H1 (cell line): ENCODE measurements around the gene IAH1. TPM values are rescaled to one million over a fixed set of nuclear protein-coding genes. Genes with fewer than 3 reads are reported as not detected.

Experiments
- CTCF ChIA-PET: fragments of 300-600 bp; sonication (Branson Sonifier 250); formaldehyde crosslinking; loops from one replicate; lab custom pipeline; 2021; ENCODE audit not compliant: partially characterized antibody; lab: Charles Lee
- POLR2A ChIA-PET: fragments of 300-600 bp; sonication (Branson Sonifier 250); formaldehyde crosslinking; loops from one replicate; lab custom pipeline; 2021; ENCODE audit warnings: inconsistent platforms; ENCODE audit not compliant: partially characterized antibody; lab: Charles Lee
- DNase-seq, 2 experiments: peaks; one replicate each; pipeline versions ENCODE4 v3.0.0 to v3.0.0-alpha.2; 2010 to 2022; ENCODE audit warnings: low spot score in 2 of 2, low read depth in 1 of 2, mixed read lengths in 1 of 2
- FAIRE-seq: peaks from 2 replicates; lab custom pipeline; 2011; peaks lifted over from hg19 to GRCh38; lab: Jason Lieb, UNC
- H2AFZ ChIP-seq: 2 replicates; pipeline ENCODE4 v1.8.1; 2012; ENCODE audit warnings: low read length, inconsistent platforms
- H2AK5ac ChIP-seq: 2 replicates; pipeline ENCODE4 v1.6.1; 2013; ENCODE audit warnings: low read depth, low read length
- H2BK120ac ChIP-seq: replicated peaks from 2 replicates; pipeline ENCODE3; 2013; ENCODE audit warnings: low read depth, low read length, inconsistent platforms
- H2BK12ac ChIP-seq: 2 replicates; pipeline ENCODE4 v1.6.1; 2013; ENCODE audit warnings: low read depth, low read length
- H2BK15ac ChIP-seq: 2 replicates; pipeline ENCODE4 v1.6.1; 2013; ENCODE audit warnings: low read length
- H2BK20ac ChIP-seq: 2 replicates; pipeline ENCODE4 v1.6.1; 2013; ENCODE audit warnings: low read length
- H2BK5ac ChIP-seq: 2 replicates; pipeline ENCODE4 v1.6.1; 2013; ENCODE audit warnings: low read depth, low read length
- H3K14ac ChIP-seq: 2 replicates; pipeline ENCODE4 v1.6.1; 2013; ENCODE audit warnings: inconsistent platforms; ENCODE audit not compliant: insufficient read length
- H3K18ac ChIP-seq: 2 replicates; pipeline ENCODE4 v1.6.1; 2013; ENCODE audit warnings: low read length; ENCODE audit errors: extremely low read depth
- H3K23ac ChIP-seq: 2 replicates; pipeline ENCODE4 v1.6.1; 2013; ENCODE audit warnings: inconsistent platforms; ENCODE audit not compliant: insufficient read length
- H3K23me2 ChIP-seq: 2 replicates; pipeline ENCODE4 v1.6.1; 2013; ENCODE audit warnings: low read depth, low read length
- H3K27ac ChIP-seq: 2 replicates; pipeline ENCODE4 v1.6.1; 2011; ENCODE audit warnings: low read depth, low read length, inconsistent platforms
- H3K27me3 ChIP-seq, 4 experiments: replicated peaks in 1 of 4; 1 replicate in 1 of 4; 2 replicates in 3 of 4; pipeline versions ENCODE4 v1.6.1 to v1.8.1; 2011 to 2013; ENCODE audit warnings: low read length in 3 of 4, mild to moderate bottlenecking in 3 of 4, inconsistent platforms in 2 of 4, mixed read lengths in 2 of 4, moderate library complexity in 1 of 4; ENCODE audit not compliant: control insufficient read depth in 3 of 4, insufficient read depth in 3 of 4; ENCODE audit errors: extremely low read depth in 1 of 4
- H3K36me3 ChIP-seq, 4 experiments: 2 replicates each; pipeline versions ENCODE4 v1.6.1 to v1.8.1; 2011 to 2013; ENCODE audit warnings: mild to moderate bottlenecking in 4 of 4, low read length in 3 of 4, moderate library complexity in 2 of 4, control low read depth in 1 of 4, inconsistent platforms in 1 of 4; ENCODE audit not compliant: insufficient read depth in 4 of 4, control insufficient read depth in 2 of 4
- H3K4ac ChIP-seq: replicated peaks from 2 replicates; pipeline ENCODE3; 2013; ENCODE audit warnings: low read length, low read depth, mixed read lengths, inconsistent platforms; ENCODE audit not compliant: insufficient read length
- H3K4me1 ChIP-seq, 4 experiments: replicated peaks in 1 of 4; 1 replicate in 1 of 4; 2 replicates in 3 of 4; pipeline versions ENCODE4 v1.6.1 to v1.8.1; 2011 to 2013; ENCODE audit warnings: low read length in 3 of 4, inconsistent platforms in 2 of 4, mixed read lengths in 1 of 4; ENCODE audit not compliant: insufficient read depth in 4 of 4, control insufficient read depth in 3 of 4
- H3K4me2 ChIP-seq, 2 experiments: 2 replicates each; pipeline versions ENCODE4 v1.6.1 to v1.8.1; 2011 to 2013; ENCODE audit warnings: low read depth in 2 of 2, low read length in 2 of 2, control low read depth in 1 of 2, inconsistent platforms in 1 of 2, mild to moderate bottlenecking in 1 of 2; ENCODE audit not compliant: insufficient read depth in 1 of 2
- H3K4me3 ChIP-seq, 4 experiments: fragments of 200-600, 300-600 bp in 1 of 4; sonication (generic), shearing (Covaris generic), sonication (Bioruptor Twin) in 1 of 4; 2 replicates each; pipeline versions ENCODE4 v1.5.1 to v1.8.1; 2011 to 2016; ENCODE audit warnings: low read length in 4 of 4, low read depth in 3 of 4, control low read depth in 2 of 4, inconsistent platforms in 2 of 4, mild to moderate bottlenecking in 2 of 4, mixed read lengths in 1 of 4, moderate library complexity in 1 of 4; ENCODE audit not compliant: insufficient read depth in 2 of 4; ENCODE audit errors: extremely low read depth in 1 of 4
- H3K56ac ChIP-seq: replicated peaks from 2 replicates; pipeline ENCODE3; 2013; ENCODE audit warnings: low read depth, mild to moderate bottlenecking, mixed read lengths, low read length, inconsistent platforms; ENCODE audit not compliant: insufficient read length
- H3K79me1 ChIP-seq: 2 replicates; pipeline ENCODE4 v1.6.1; 2013; ENCODE audit warnings: low read depth, low read length, control low read depth
- H3K79me2 ChIP-seq, 2 experiments: 2 replicates each; pipeline versions ENCODE4 v1.6.1 to v1.8.1; 2012 to 2013; ENCODE audit warnings: low read length in 2 of 2, mild to moderate bottlenecking in 2 of 2, inconsistent platforms in 1 of 2; ENCODE audit not compliant: insufficient read depth in 2 of 2, control insufficient read depth in 1 of 2
- H3K9ac ChIP-seq, 4 experiments: replicated peaks in 1 of 4; 1 replicate in 1 of 4; 2 replicates in 3 of 4; pipeline versions ENCODE4 v1.6.1 to v1.8.1; 2011 to 2013; ENCODE audit warnings: low read depth in 3 of 4, low read length in 3 of 4, control low read depth in 2 of 4, mild to moderate bottlenecking in 2 of 4, moderate library complexity in 2 of 4, inconsistent platforms in 1 of 4; ENCODE audit errors: extremely low read depth in 1 of 4
- H3K9me3 ChIP-seq, 2 experiments: 2 replicates each; pipeline versions ENCODE4 v1.6.1 to v1.8.1; 2012 to 2013; ENCODE audit warnings: mild to moderate bottlenecking in 2 of 2, moderate library complexity in 2 of 2, control low read depth in 1 of 2, inconsistent platforms in 1 of 2, low read depth in 1 of 2, low read length in 1 of 2, mixed read lengths in 1 of 2; ENCODE audit not compliant: insufficient read depth in 2 of 2
- H4K20me1 ChIP-seq, 2 experiments: replicated peaks in 1 of 2; 2 replicates each; pipeline versions ENCODE3 to v1.8.1; 2011 to 2013; ENCODE audit warnings: inconsistent platforms in 2 of 2, low read length in 2 of 2, mild to moderate bottlenecking in 1 of 2; ENCODE audit not compliant: insufficient read depth in 2 of 2, control insufficient read depth in 1 of 2
- H4K5ac ChIP-seq: 2 replicates; pipeline ENCODE4 v1.6.1; 2013; ENCODE audit warnings: low read length, low read depth, mixed read lengths, inconsistent platforms; ENCODE audit not compliant: insufficient read length
- H4K8ac ChIP-seq: 2 replicates; pipeline ENCODE4 v1.8.0; 2013; ENCODE audit warnings: mild to moderate bottlenecking, moderate library complexity, low read length, inconsistent platforms; ENCODE audit not compliant: insufficient read depth; ENCODE audit errors: extremely low read depth
- H4K91ac ChIP-seq: replicated peaks from 2 replicates; pipeline ENCODE3; 2013; ENCODE audit warnings: low read length, mixed read lengths, inconsistent platforms; ENCODE audit not compliant: insufficient read length
- CBX8 ChIP-seq: fragments of 300-800, 300-1000 bp; sonication (generic); IDR thresholded peaks from 2 replicates; pipeline ENCODE4 v1.7.1; 2016; ENCODE audit warnings: low read depth, low read length, borderline replicate concordance
- CHD1 ChIP-seq: IDR thresholded peaks from 2 replicates; pipeline ENCODE4 v1.6.1; 2012; ENCODE audit warnings: low read depth, low read length, improper control_type of control experiment
- CTCF ChIP-seq, 3 experiments: IDR thresholded peaks; 1 replicate in 2 of 3; 2 replicates in 1 of 3; pipeline versions ENCODE4 v1.5.1 to v1.6.1; 2011; ENCODE audit warnings: low read length in 3 of 3, mild to moderate bottlenecking in 3 of 3, inconsistent platforms in 2 of 3, low read depth in 1 of 3, moderate library complexity in 1 of 3; ENCODE audit not compliant: insufficient read depth in 1 of 3; ENCODE audit errors: control extremely low read depth in 1 of 3
- KDM4A ChIP-seq: IDR thresholded peaks from one replicate; pipeline ENCODE4 v1.7.1; 2012; ENCODE audit warnings: low read depth, mild to moderate bottlenecking, moderate library complexity, low read length, inconsistent platforms; ENCODE audit not compliant: severe bottlenecking
- NRF1 ChIP-seq: IDR thresholded peaks from 2 replicates; pipeline ENCODE4 v1.6.1; 2011; ENCODE audit warnings: mild to moderate bottlenecking, low read depth, low read length, improper control_type of control experiment
- PHF8 ChIP-seq: fragments of 200-600 bp; sonication (generic); conservative IDR thresholded peaks from 2 replicates; pipeline ENCODE4 v1.7.1; 2012; ENCODE audit warnings: low read depth, mild to moderate bottlenecking, inconsistent platforms, low read length, moderate library complexity
- SAP30 ChIP-seq: fragments of 300-600 bp; sonication (generic); IDR thresholded peaks from 2 replicates; pipeline ENCODE4 v1.7.1; 2012; ENCODE audit warnings: low read length, moderate library complexity, mild to moderate bottlenecking, inconsistent platforms; ENCODE audit not compliant: insufficient read depth, insufficient replicate concordance
- SIX5 ChIP-seq: IDR thresholded peaks from 2 replicates; pipeline ENCODE4 v1.6.1; 2011; ENCODE audit warnings: mild to moderate bottlenecking, low read depth, low read length
- SP1 ChIP-seq: IDR thresholded peaks from 2 replicates; pipeline ENCODE4 v1.6.1; 2011; ENCODE audit warnings: low read depth, low read length
- SP2 ChIP-seq: IDR thresholded peaks from 2 replicates; pipeline ENCODE4 v1.6.1; 2012; ENCODE audit warnings: mild to moderate bottlenecking, low read length, inconsistent platforms
- TEAD4 ChIP-seq: IDR thresholded peaks from 2 replicates; pipeline ENCODE4 v1.6.1; 2012; ENCODE audit warnings: low read depth, low read length, inconsistent platforms, mixed read lengths
- ZNF274 ChIP-seq: IDR thresholded peaks from 2 replicates; pipeline ENCODE4 v1.7.0; 2012; ENCODE audit warnings: low read length, borderline replicate concordance; ENCODE audit errors: extremely low read depth
- WGBS, 2 experiments: shearing (Covaris generic) in 1 of 2; methylation state at CpG; one replicate each; pipeline versions ENCODE4 v1.1.6 to v1.1.7; 2013 to 2015; ENCODE audit warnings: low lambda C conversion rate in 2 of 2, mixed read lengths in 2 of 2, inconsistent platforms in 1 of 2, low coverage in 1 of 2, missing lambda C conversion rate in 1 of 2; ENCODE audit not compliant: insufficient replicate concordance in 2 of 2, insufficient coverage in 1 of 2, insufficient read length in 1 of 2; ENCODE audit errors: extremely low coverage in 1 of 2, missing lambda C conversion rate in 1 of 2; 5-methylcytosine and 5-hydroxymethylcytosine counted together
- polyA plus RNA-seq, 7 experiments: library from polyadenylated mRNA; depleted of rRNA in 3 of 7; stranded (reverse) in 5 of 7; unstranded in 2 of 7; fragments of >200 nt in 5 of 7; fragments of 200-250 nt in 2 of 7; gene quantifications; 1 replicate in 5 of 7; 2 replicates in 1 of 7; 4 replicates in 1 of 7; pipeline versions ENCODE4 v1.2.1 to v1.2.3, GENCODE V29; 2011 to 2013; ENCODE audit warnings: missing spikeins in 2 of 7, mixed read lengths in 2 of 7
- total RNA-seq: library from RNA; stranded (reverse); fragmentation: NEBNext Ultra II Directional; extraction: Animal tissue kit (Norgen Biotek cat#: 25700); gene quantifications from 2 replicates; pipeline ENCODE4 v1.2.1, GENCODE V29; 2021

The IAH1 gene
- total and polyA plus RNA-seq, 2 of the 8 experiments (the other 6 are each of a cell fraction or from before 2014, with no cell fraction given), result 15.1 to 21.5 TPM

GRCh38 chr2:9508931-9509330, 34.6 kb downstream of the IAH1 start:
- FAIRE-seq, result no peak
- 65% methylated on average over 1 of the region's 1 CpG; no CpG with 5 or more reads in 1 of the 2 experiments for WGBS, 2 experiments
- no peak overlapping the region for H3K9ac ChIP-seq
- no peak overlapping the region for H3K23ac ChIP-seq
- POLR2A ChIA-PET, result no interaction called here
- H3K27me3 ChIP-seq, result no peaks in the 10 kb centered on the region
- no peak overlapping the region for H2BK20ac ChIP-seq
- no peaks in the 10 kb centered on the region for H4K20me1 ChIP-seq
- H3K56ac ChIP-seq, result no peak overlapping the region
- no peak overlapping the region for H3K4me3 ChIP-seq
- no peak for DNase-seq
- H3K9me3 ChIP-seq, result no peaks in the 10 kb centered on the region
- no peak overlapping the region for H3K4me2 ChIP-seq
- H3K4ac ChIP-seq, result no peak overlapping the region
- no peak overlapping the region for H2BK12ac ChIP-seq
- no peak overlapping the region for H2BK15ac ChIP-seq
- CTCF ChIA-PET, result interaction anchor here (1.4 to 1.6 kb wide), 2 partner anchors 11 to 17 kb away, joined by 3 to 5 read pairs; no protein-coding TSS in a partner anchor
- H4K5ac ChIP-seq, result no peak overlapping the region
- no peaks in the 10 kb centered on the region for H3K79me1 ChIP-seq
- no peak overlapping the region for H2AFZ ChIP-seq
- H3K18ac ChIP-seq, result no peak overlapping the region
- no peak overlapping the region for H4K8ac ChIP-seq
- H2AK5ac ChIP-seq, result no peak overlapping the region
- H3K79me2 ChIP-seq, result no peaks in the 10 kb centered on the region
- H3K23me2 ChIP-seq, result no peaks in the 10 kb centered on the region
- H2BK5ac ChIP-seq, result no peak overlapping the region
- H2BK120ac ChIP-seq, result no peak overlapping the region
- H3K14ac ChIP-seq, result no peak overlapping the region
- no peak overlapping the region for H4K91ac ChIP-seq
- H3K36me3 ChIP-seq, result peaks cover 0 to 10% (median 3%) of the 10 kb centered on the region in 4 experiments; a peak in 4 of 8 replicates
- H3K4me1 ChIP-seq, result no peaks in the 10 kb centered on the region
- no peak overlapping the region for H3K27ac ChIP-seq
- TF ChIP-seq SP1 (no peak), PHF8 (no peak), SIX5 (no peak), NRF1 (no peak), ZNF274 (no peak), CBX8 (no peak), SAP30 (no peak), SP2 (no peak), KDM4A (no peak), CHD1 (no peak), CTCF (IDR thresholded peaks at IDR 0.05; ENCODE audit: control extremely low read depth in 1 of 3, insufficient read depth in 1 of 3, low read depth in 1 of 3, low read length in 3 of 3) (no peak), TEAD4 (no peak)
